Choroid plexus epithelial cell (primary cell): ENCODE data around the gene EHD2.

Source experiments
- DNase-seq: peaks from one replicate; pipeline ENCODE4 v3.0.0-alpha.2; 2010; ENCODE audit warnings: low read depth
- H3K4me3 ChIP-seq: 2 replicates; pipeline ENCODE4 v1.5.1; 2011; ENCODE audit warnings: low read depth, mild to moderate bottlenecking, control low read depth, low read length, moderate library complexity
- CTCF ChIP-seq: conservative IDR thresholded peaks from 2 replicates; pipeline ENCODE4 v1.5.1; 2011; ENCODE audit warnings: low read depth, mild to moderate bottlenecking, control low read depth, inconsistent platforms, low read length, moderate library complexity

Gene EHD2

GRCh38 chr19:47680858-47681332 is 32.3 kb upstream of the EHD2 start:
- no peak for TF ChIP-seq CTCF
- no peak overlapping the region for H3K4me3 ChIP-seq
- no peak for DNase-seq

GRCh38 chr19:47681388-47681787 is 31.8 kb upstream of the EHD2 start:
- H3K4me3 ChIP-seq, result no peak overlapping the region
- no peak for TF ChIP-seq CTCF

GRCh38 chr19:47681936-47682335 is 31.3 kb upstream of the EHD2 start:
- DNase-seq, result no peak
- H3K4me3 ChIP-seq, result no peak overlapping the region
- TF ChIP-seq CTCF, result no peak

More at GRCh38 chr19:47681388-47681787, 31.8 kb upstream of the EHD2 start:
- DNase-seq, result no peak

- TF ChIP-seq CTCF, result no peak
- H3K4me3 ChIP-seq, result no peak overlapping the region
Measured at GRCh38 chr19:47682939-47683338, 30.3 kb upstream of the EHD2 start.

GRCh38 chr19:47686679-47687450 is 26.4 kb upstream of the EHD2 start:
- H3K4me3 ChIP-seq, result no peak overlapping the region
- no peak for TF ChIP-seq CTCF
- no peak for DNase-seq

More at GRCh38 chr19:47682939-47683338, 30.3 kb upstream of the EHD2 start:
- DNase-seq, result peak; percentile 86

GRCh38 chr19:47687906-47688305 is 25.3 kb upstream of the EHD2 start:
- no peak for DNase-seq
- TF ChIP-seq CTCF, result no peak
- H3K4me3 ChIP-seq, result no peak overlapping the region

GRCh38 chr19:47691090-47691489 is 22.1 kb upstream of the EHD2 start:
- no peak overlapping the region for H3K4me3 ChIP-seq
- no peak for DNase-seq
- no peak for TF ChIP-seq CTCF
